ENCODE results near the gene TUBAL3.
"Not testable (repeated sequence)": the region's sequence is repeated elsewhere in the genome, so short reads cannot be mapped to it uniquely, and the experiment has no call there.

Gene TUBAL3

DNA sequence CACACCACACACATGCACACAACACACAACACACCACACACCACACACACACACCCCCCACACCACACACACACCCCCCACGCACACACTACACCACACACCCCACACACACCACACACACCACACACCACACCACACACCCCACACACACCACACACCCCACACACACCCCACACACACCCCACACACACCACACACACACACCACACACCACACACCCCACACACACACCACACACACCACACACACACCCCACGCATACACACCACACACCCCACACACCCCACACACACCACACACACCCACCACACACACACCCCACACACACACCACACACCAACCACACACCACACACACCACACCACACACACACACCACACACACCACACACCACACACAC is 23.4 kb downstream of the TUBAL3 start:
- no peak for FAIRE-seq
- no peak for DNase-seq (ENCODE audit: low spot score)

- not testable (repeated sequence) for DNase-seq (ENCODE audit: low spot score); FAIRE-seq
Observed at GRCh38 chr10:5380395-5380794, 24.2 kb downstream of the TUBAL3 start.

DNA sequence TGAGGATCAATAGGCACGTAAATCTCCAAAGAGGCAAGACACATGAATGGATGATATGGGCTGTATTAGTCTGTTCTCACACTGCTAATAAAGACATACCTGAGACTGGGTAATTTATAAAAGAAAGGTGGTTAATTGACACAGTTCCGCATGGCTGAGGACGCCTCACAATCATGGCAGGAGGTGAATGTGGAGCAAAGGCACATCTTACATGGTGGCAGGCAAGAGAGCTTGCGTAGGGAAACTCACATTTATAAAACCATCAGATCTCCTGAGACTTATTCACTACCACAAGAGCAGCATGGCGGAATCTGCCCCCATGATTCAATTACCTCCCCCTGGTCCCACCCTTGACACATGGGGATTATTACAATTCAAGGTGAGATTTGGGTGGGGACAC is 25.4 kb downstream of the TUBAL3 start:
- DNase-seq (ENCODE audit: low spot score); FAIRE-seq: not testable (repeated sequence)

DNA sequence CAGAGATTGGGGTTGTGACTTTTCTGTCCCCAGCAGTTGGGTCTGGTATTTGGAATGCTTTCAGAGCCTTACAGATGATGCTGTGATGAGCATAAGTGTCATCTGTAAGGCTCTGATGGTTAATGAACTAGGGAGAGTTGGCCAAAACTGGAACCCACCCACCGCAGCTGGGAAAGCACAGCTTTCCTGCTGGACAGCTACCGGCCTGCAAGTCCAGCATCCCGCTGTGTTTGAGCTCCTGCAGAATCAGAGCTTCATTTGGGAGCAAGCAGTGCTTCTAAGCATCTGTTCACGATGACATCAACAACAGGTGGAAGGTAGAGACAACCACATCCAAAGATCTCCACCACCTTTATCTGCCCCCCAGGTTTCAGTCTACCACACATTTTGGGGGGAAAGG is 28.2 kb downstream of the TUBAL3 start:
- DNase-seq (ENCODE audit: low spot score) (no peak), FAIRE-seq (no peak)

GRCh38 chr10:5373891-5374611 is 30.6 kb downstream of the TUBAL3 start:
- DNase-seq (ENCODE audit: low spot score) (no peak), FAIRE-seq (no peak)

DNA sequence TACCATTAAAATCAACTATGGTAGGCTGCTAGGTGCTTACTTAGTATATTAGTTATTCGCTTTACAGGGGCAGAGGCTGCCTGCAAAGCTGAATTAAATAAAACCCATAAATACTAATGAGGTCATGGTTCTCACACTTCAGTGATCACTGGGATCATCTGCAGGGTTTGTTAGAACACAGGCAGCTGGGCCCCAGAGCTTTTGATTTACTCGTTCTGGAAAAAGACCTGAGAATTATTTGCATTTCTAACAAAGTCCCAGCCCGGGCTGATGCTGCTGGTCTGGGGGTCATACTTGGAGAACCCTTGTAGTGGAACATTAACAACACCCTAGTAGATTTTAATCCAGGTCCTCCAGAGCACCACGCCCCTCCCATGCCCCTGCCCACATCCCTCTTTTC is 31.3 kb downstream of the TUBAL3 start:
- FAIRE-seq = no peak
- no peak for DNase-seq (ENCODE audit: low spot score)

- DNase-seq (ENCODE audit: low spot score) (no peak), FAIRE-seq (no peak)
Observed at GRCh38 chr10:5370493-5371352, 33.9 kb downstream of the TUBAL3 start.

- FAIRE-seq (no peak), DNase-seq (ENCODE audit: low spot score) (no peak)
Observed at GRCh38 chr10:5369362-5370158, 35.1 kb downstream of the TUBAL3 start.

GRCh38 chr10:5365928-5366327 is 38.7 kb downstream of the TUBAL3 start:
- FAIRE-seq = no peak
- no peak for DNase-seq (ENCODE audit: low spot score)

DNA sequence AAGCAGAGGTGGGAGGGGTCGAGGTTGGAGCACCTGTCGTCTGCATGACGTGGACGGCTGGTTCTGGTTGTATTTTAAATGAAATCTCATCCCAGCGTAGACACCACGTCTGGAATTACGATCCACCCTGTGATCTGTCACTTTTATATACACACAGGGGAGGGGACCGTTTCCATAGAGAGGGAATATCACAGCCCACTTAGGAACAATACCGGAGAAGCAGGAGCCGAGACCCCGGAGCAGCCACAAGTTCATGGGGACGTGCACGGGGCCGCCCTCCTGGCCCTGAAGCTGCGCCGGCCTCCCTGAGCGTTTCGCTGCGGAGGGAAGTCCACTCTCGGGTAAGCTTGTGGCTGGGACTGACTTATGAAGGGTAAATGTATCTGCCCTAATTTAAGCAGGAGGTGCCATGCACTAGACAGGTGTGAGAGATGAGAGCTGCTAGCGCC is 39.7 kb downstream of the TUBAL3 start, which contains the start of gene UCN3:
TSS of gene UCN3 (plus strand) at position 77 of the 449 bp plus-strand sequence. CDS start 8,755 bp downstream, outside the sequence.
- no peak for FAIRE-seq
- DNase-seq (ENCODE audit: low spot score) = no peak

DNA sequence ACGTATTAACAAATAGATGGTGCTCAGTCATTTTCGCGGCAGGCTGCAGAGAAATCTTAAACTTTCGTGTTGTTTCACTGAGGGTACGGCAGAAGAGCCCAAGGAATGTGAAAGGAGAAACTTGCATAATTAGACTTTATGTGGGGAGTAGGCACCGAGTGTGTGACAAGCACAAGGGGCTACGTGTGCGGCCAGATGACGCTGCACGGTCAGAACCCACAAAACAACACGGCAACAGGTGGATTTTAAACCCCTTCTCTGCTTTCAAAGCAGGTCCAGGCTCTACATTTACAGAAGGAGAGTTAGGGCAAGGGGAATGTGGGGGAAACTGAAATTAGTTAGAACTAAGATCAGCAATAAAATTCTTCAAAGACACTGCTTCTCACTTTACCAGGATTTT is 40.3 kb downstream of the TUBAL3 start:
- DNase-seq (ENCODE audit: low spot score) (no peak), FAIRE-seq (no peak)

GRCh38 chr10:5362873-5363272 is 41.8 kb downstream of the TUBAL3 start:
- DNase-seq (ENCODE audit: low spot score) (no peak), FAIRE-seq (no peak)

- no peak for FAIRE-seq
- no peak for DNase-seq (ENCODE audit: low spot score)
Observed at GRCh38 chr10:5361966-5362365, 42.7 kb downstream of the TUBAL3 start.

GRCh38 chr10:5360318-5360915 is 44.2 kb downstream of the TUBAL3 start:
- DNase-seq (ENCODE audit: low spot score) = no peak
- FAIRE-seq = no peak

DNA sequence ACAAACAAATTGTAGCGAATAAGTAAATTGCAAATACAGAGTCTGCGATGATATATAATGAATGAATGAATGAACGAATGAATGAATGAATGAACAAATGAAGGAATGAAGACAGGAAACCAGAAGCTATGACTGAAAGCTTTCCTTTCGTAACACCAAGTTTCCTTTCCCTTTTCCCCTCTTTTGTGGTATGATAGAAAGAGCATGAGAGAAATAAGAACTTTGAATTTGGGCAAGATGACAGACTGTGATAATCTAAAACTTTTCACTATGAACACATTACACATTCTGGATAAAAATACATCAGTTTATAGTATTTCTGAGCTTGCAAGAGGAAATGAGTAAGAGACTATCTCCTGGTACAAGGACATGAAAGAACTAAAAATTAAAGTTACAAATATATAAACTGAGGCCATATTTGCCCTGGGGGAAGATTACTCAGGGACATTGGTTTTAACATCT is 48.3 kb downstream of the TUBAL3 start:
- no peak for FAIRE-seq

DNA sequence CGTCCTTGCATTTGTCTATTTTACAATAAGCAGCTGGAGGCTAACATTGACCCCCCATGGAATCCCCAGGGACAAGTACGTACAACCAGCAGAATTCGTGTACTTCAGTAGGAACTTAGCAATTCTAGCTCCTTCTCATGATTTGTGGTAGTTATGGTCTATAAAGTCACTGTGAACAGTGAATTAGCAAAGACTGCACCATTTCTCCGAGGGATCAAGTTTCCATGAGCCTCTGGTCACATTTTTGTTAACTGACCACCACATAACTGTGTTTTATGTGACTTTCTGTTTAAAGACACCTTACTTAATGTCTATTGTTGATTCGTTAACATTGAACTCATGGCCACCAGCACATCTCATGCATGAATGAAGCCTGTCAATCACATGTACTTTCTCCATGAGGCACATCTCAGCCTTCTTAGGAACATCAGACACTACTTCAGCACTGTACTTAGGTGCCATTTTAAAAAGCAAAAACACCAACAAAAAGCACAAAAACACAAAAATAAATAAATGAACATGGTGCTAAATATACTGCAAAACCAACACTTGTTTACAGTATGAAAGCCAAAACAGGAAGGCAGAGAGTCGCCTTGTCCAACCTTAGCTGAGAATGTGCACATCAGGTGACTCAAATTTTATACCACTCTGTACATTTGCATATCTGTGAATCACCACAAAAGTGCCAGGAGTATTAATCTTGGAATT is 48.9 kb downstream of the TUBAL3 start:
- no peak for DNase-seq (ENCODE audit: low spot score)
- FAIRE-seq = no peak

More for the DNA sequence above, 48.3 kb downstream of the TUBAL3 start:
- no peak for DNase-seq (ENCODE audit: low spot score)

- DNase-seq (ENCODE audit: low spot score) (no peak), FAIRE-seq (no peak)
Observed at GRCh38 chr10:5354068-5354467, 50.6 kb downstream of the TUBAL3 start.

DNA sequence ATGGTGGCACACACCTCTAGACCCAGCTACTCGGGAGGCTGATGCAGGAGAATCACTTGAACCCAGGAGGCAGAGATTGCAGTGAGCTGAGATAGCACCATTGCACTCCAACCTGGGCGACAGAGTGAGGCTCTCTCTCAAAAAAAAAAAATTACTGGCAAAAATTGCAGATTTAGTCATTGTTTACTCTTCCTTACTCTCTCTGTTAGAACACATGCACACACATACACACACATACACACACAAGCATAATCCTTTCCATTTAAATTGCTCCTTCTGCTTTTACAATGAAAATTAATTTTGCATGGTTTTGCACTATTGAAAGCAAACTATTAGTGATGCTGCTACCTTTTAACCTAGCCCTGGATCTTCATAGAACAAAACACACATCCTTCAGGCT is 55.3 kb downstream of the TUBAL3 start:
- FAIRE-seq = no peak
- DNase-seq (ENCODE audit: low spot score) = no peak

- FAIRE-seq (no peak), DNase-seq (ENCODE audit: low spot score) (no peak)
Observed at GRCh38 chr10:5346881-5347280, 57.7 kb downstream of the TUBAL3 start.

DNA sequence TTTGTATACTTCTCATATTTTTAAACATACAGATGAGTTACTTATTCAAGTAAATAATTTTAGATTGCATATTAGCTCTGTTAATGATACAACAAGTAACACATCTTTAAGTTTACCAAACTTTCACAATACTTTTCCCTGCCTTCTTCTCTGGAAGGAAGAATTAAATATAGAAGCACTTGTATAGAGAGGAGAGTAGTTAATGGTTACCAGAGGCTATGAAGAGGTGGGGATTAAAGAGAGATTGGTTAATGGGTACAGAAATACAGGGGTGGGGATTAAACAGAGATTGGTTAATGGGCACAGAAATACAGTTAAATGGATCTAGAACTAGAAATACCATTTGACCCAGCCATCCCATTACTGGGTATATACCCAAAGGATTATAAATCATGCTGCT is 59.9 kb downstream of the TUBAL3 start:
- DNase-seq (ENCODE audit: low spot score) = no peak
- FAIRE-seq = no peak
